ENCODE measurements around the gene MPHOSPH6.
A peak's percentile ranks its signal among the peaks of the same experiment; 100 is the strongest.
"Not testable (repeated sequence)": the region's sequence is repeated elsewhere in the genome, so short reads cannot be mapped to it uniquely, and the experiment has no call there.

Gene MPHOSPH6

DNA sequence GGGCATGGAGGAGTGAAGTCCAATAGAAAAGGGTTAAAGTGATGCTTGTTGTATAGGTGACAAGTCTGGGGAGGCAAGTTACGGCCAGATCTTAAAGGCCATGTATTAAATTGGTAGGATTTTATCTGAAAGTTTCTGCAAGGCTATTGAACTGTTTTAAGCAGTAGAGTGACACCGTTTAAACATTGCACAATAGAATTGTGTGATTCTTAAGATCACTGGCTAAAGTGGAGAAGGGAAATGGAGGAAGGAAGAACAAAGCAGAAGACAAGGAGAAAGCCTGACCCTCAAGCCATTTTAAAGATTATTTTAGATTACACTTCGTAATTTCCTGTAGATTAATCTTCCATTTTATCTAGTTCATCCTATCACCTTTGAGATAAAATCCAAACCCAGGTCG lies 5.6 kb upstream of the MPHOSPH6 start:
- no peak for DNase-seq (ENCODE audit: low read depth)

GRCh38 chr16:82167670-82168069 lies 2.4 kb downstream of the MPHOSPH6 start:
- DNase-seq (ENCODE audit: low read depth) = no peak

GRCh38 chr16:82160226-82160625 lies 9.8 kb downstream of the MPHOSPH6 start:
- no peak for DNase-seq (ENCODE audit: low read depth)

GRCh38 chr16:82157836-82158235 lies 12.2 kb downstream of the MPHOSPH6 start:
- DNase-seq (ENCODE audit: low read depth) = no peak

DNA sequence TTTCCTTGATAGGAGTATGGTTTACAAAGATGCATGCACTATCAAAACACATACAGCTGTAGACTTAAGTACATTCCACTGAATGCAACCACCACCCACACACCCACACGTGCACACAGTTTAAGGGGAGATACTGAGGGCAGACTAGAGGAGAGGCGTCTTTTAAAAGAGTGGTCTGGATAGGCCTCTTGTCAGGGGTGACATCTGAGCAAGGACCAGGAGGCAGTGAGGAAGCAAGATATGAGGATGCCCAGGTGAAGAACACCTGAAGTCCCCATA lies 12.6 kb downstream of the MPHOSPH6 start:
- no peak for DNase-seq (ENCODE audit: low read depth)

DNA sequence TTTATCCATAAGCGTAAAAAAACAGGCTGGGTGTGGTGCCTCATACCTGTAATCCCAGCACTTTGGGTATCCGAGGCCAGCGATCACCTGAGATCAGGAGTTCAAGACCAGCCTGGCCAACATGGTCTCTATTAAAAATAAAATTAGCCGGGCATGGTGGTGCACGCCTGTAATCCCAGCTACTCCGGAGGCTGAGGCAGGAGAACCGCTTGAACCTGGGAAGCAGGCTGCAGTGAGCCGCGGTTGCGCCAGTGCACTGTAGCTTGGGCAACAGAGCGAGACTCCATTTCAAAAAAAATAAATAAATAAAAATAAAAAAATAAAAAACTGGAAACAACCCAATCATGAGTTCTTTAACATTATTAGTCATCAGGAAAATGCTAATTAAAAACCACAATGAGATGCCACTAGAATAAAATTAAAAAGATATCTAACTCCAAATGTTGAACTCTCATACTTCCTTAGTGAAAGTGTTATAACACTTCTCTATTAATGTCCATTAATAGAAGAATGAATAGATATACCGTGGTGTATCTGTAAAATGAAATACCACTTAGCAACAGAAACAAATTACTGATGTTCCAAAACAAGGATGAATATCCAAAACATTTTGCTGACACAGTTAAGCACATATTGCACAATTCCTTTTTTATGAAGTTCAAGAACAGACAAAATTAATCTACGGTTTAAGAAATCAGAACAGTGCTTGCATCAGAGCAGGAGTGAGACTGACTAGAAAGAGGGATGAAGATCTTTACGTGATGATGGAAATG lies 13.1 kb downstream of the MPHOSPH6 start:
- DNase-seq (ENCODE audit: low read depth) = peak; percentile 66

DNA sequence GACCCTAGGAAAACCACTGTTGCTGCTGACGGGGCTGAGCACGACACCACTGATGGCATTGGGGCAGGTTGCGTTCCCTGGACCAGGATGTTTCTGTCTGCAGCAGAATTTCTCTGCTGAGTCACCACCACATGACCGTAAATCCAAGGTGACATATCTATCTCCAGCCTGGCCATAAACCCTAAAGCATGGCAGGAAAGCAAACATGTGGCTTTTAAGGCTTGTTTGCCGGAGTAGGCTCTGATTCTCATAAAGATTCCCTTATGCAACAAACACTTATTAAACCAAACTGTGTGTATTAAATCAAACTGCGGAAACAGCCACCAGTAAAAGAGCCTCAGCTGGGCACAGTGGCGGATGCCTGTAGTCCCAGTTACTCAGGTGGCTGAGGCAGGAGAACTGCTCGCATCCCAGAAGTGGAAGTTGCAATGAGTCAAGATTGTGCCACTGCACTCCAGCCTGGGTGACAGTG lies 17.3 kb downstream of the MPHOSPH6 start:
- DNase-seq (ENCODE audit: low read depth) = no peak

GRCh38 chr16:82152196-82152595 lies 17.8 kb downstream of the MPHOSPH6 start:
- DNase-seq (ENCODE audit: low read depth) = no peak

GRCh38 chr16:82150549-82150948 lies 19.5 kb downstream of the MPHOSPH6 start:
- no peak for DNase-seq (ENCODE audit: low read depth)

DNA sequence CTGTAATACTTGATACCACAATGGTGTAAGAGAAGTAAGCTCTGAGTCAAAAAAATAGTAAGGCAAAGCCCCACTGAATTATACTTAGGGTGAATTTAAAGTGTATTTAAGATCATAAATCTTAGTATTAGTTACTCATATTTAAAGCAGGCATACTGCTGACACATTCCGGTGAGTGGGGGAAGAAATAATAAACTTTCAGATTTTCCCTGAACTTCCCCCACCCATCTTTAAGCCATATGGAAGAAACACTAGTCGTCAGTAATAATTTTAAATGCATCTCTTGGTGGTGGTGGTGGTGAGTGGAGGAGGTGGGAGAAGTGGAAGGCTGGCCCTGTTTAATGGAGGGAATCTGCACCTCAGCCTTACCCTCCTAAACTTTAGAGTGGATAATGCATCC lies 20.5 kb downstream of the MPHOSPH6 start:
- no peak for DNase-seq (ENCODE audit: low read depth)

GRCh38 chr16:82147546-82147945 lies 22.5 kb downstream of the MPHOSPH6 start:
- no peak for DNase-seq (ENCODE audit: low read depth)

- DNase-seq (ENCODE audit: low read depth) = no peak
These were observed 23.1 kb downstream of the MPHOSPH6 start for GRCh38 chr16:82146957-82147356.

DNA sequence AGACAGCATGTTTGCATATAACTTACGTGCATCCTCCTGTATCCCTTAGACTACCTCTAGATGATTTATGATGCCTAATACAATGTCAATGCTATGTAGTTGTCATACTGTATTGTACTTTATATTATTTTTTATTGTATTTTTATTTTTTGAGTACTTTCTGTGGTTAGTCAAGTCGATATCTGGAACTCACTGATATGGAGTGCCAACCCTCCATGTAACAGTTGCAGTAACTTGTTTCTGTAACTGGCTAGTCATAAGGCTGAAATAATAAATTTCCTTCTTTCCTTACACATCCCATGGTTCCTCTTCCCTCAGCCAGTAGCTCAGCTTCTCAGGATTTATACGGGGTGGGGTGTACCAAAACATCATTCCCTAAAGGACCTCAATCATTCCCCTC lies 23.5 kb downstream of the MPHOSPH6 start:
- DNase-seq (ENCODE audit: low read depth) = no peak

DNA sequence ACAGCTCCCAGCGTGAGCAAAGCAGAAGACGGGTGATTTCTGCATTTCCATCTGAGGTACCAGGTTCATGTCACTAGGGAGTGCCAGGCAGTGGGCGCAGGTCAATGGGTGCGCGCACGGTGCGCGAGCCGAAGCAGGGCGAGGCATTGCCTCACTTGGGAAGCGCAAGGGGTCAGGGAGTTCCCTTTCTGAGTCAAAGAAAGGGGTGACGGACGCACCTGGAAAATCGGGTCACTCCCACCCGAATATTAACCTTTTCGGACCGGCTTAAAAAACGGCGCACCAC lies 30.8 kb downstream of the MPHOSPH6 start:
- DNase-seq (ENCODE audit: low read depth) = not testable (repeated sequence)

GRCh38 chr16:82138478-82139285 lies 31.3 kb downstream of the MPHOSPH6 start:
- no peak for DNase-seq (ENCODE audit: low read depth)

- DNase-seq (ENCODE audit: low read depth) = no peak
These were observed 32.2 kb downstream of the MPHOSPH6 start for GRCh38 chr16:82137822-82138167.

GRCh38 chr16:82136956-82137821 lies 32.8 kb downstream of the MPHOSPH6 start:
- no peak for DNase-seq (ENCODE audit: low read depth)

DNA sequence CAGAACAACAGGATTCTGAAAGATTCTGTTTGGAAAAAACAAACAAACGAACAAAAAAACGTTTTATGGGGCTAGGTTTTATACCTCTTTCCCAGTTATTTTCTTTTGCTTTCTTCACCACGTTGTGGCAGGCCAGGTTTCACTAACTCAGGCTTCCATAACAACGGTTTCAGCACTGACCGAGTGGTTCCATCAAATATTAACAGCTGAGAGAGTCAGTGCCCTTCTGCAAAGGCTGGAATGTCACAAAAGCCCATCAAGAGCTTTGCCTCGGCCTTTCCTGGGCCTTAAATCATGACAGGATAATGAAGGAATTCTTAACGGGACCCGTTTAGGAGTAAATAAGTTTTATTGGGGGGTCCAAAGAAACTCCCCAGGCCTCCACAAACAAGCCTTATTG lies 34.2 kb downstream of the MPHOSPH6 start:
- no peak for DNase-seq (ENCODE audit: low read depth)

GRCh38 chr16:82134846-82135245 lies 35.2 kb downstream of the MPHOSPH6 start:
- no peak for DNase-seq (ENCODE audit: low read depth)

GRCh38 chr16:82133798-82134197 lies 36.2 kb downstream of the MPHOSPH6 start:
- DNase-seq (ENCODE audit: low read depth) = no peak

- DNase-seq (ENCODE audit: low read depth) = no peak
These were observed 40.1 kb downstream of the MPHOSPH6 start for GRCh38 chr16:82129881-82130280.

DNA sequence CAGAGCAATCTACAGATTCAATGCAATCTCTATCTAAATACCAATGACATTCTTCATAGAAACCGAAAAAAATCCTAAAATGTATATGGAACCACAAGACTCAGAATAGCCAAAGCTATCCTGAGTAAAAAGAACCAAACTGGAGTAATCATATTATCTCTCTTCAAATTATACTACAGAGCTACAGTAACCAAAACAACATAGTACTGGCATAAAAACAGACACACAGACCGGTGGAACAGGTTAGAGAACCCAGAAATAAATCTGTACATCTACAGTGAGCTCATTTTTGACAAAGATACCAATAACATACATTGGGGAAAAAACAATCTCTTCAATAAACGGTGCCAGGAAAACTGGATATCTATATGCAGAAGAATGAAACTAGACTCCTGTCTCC lies 45.4 kb downstream of the MPHOSPH6 start:
- DNase-seq (ENCODE audit: low read depth) = no peak

DNA sequence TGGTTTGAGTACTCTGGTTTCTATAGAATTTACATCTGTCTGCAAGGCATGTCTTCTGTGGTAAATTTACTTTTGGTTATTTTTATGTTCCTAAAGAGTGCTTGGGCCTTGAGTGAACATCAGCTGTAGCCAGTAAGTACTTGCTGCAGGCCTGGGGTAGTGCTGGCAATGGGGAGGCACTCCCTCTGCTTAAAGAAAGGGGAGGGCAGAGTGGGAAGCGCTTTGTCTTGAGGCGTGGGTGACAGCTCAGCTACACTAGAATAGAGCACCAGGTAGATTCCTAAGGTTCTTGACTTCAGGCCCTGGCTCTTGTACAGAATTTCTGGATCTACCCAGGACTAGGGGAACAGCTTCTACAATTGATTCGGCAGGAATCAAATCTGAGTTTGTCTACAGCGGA lies 50.6 kb downstream of the MPHOSPH6 start:
- no peak for DNase-seq (ENCODE audit: low read depth)
